GM18951 (cell line): ENCODE data around the gene SLC35F3.
"Not testable (repeated sequence)": the region's sequence is repeated elsewhere in the genome, so short reads cannot be mapped to it uniquely, and the experiment has no call there.

Experiments
- POLR2A ChIP-seq: IDR thresholded peaks from 4 replicates; pipeline ENCODE4 v1.6.1; 2011; ENCODE audit warnings: mild to moderate bottlenecking; ENCODE audit not compliant: insufficient read length, insufficient read depth; ENCODE audit errors: extremely low read depth
- in situ Hi-C: fragments of 300-500 bp; cut with MboI; formaldehyde crosslinking; loops from one replicate; pipeline ENCODE4 v1.12.0; 2022; ENCODE audit warnings: low sequenced_read_pairs, mixed read lengths, inconsistent platforms; ENCODE audit not compliant: unreplicated experiment

The SLC35F3 gene

DNA sequence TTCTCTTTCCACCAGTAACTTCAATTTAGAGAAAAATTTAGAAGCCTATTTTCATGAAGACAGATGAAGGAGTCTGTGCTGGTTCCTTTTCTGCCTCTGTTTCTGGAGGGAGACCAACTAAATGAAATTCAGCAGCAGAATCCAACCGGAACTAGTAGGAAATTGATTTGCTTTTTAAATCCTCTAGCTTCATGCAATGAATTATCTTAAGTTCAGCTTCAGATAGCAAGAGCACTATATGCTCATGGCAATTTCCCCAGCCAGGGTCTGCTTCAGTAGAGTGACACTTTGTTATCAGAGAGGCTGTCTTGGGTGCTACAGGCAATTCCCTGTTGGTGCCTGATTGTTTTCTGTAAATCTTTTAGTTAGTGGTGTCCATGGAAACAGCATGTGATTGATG lies 189.7 kb downstream of the SLC35F3 start:
- TF ChIP-seq POLR2A, result no peak
- in situ Hi-C loops, result no loop called here

DNA sequence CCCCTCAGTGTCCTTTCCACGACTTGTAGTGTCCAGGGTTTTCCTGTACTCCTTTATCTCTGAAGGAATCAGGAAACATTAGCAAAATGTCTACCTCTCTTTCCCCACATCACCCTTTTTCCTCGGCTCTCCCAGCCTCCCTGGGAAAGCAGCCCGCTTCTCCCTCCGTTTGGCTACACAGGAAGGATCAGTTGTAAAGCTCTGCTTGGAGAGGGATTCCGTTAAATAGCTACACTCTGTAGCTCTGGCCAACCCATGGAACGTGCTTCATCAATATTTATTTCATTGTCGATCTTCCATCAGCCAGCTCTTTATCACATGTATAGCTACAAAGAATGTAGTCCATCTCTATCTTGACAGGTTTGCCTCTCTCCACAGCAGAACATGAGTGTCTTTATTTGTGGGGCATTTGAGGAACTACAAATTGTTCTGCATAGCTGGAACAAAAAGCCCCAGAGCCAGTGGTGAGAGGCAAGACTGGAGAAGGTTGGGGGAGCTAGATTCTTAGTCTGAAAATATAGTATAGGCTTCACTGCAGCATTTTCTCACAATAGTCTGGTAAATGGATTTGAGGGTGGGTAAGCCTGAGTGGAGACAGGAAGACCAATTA lies 191.8 kb downstream of the SLC35F3 start:
- TF ChIP-seq POLR2A, result no peak
- in situ Hi-C loops, result no loop called here

DNA sequence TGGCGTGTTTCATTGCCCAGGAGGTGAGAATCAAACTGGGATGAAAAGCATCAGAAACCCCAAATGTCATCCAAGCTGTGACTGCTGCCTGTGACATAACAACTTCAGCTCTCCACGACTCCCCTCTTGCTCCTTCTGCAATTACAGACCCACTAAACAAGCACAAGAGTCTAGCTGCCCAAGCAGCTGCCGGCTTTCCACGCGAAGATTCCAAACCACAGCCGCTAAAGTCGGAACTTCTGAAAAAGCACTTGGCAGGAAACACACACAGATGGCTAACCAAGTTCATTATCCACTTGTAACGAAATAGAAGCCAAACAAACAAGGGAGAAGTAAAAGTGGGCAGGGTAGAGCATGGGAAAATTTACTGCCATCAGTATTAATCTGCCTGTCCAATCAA lies 198.1 kb downstream of the SLC35F3 start:
- TF ChIP-seq POLR2A, result no peak
- in situ Hi-C loops, result no loop called here

DNA sequence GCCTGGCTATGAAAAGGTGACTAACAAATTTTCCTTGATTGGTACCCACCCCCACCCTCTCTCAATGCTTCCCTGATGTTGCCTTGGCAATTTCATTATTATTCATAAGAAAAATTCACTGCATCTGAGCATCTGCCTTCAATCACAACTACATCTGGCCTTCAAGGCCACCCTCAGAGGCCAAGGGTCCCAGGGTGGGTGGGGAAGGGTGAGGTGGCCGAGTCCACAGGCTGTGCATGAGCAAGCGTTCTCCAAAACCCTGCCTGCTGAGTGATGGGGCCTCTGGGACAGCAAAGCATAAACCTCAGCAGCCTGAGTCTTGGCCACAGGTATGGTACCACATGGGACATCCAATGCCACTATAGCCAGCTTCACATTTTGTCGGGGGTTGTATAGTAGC lies 198.7 kb downstream of the SLC35F3 start:
- in situ Hi-C loops, result no loop called here
- no peak for TF ChIP-seq POLR2A

DNA sequence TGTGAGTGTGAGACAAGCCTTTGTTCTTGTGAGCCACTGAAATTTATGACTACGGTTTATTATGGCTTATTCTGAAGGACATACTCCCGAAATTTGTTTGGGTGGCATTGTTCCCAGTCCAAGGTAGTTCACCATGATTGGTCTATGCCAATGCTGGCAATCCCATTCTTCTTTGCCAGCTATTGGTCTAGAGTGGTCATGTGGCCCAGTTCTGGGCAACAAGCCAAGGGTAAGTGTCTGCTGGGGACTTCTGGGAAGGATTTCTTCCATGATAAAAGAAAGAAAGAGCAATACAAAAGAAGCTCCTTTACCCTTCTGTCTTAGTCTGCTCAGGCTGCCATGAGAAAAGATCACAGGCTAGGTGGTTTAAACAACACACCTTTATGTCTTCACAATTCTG lies 201.6 kb downstream of the SLC35F3 start:
- in situ Hi-C loops, result no loop called here
- no peak for TF ChIP-seq POLR2A

DNA sequence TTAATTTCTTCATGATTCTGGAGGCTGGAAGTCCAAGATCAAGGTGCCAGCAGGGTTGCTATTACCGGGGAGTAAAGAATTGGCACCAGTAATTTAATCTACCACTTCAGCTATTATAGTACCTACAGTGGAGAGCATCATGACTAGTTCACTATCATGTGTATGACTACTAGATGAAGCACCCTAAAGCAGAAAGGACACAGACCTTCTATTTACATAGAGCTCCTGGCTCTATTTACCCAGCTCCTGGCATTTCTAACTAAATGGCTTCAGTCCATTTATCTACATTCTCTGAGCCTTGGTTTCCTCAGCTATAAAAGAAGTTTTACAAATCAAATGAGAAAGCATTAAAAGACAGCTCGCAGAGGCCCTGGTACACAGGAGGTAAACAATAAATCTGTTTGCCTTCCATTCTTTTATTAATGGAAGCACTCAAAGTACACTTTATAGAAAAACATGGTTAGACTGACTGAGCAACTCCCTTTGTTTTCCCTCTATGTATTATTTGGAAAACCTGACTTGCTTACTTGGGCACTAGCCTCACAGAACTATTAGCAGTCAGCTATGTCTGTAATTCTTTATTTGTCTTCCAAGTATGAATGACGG lies 203.0 kb downstream of the SLC35F3 start:
- in situ Hi-C loops, result no loop called here
- no peak for TF ChIP-seq POLR2A

DNA sequence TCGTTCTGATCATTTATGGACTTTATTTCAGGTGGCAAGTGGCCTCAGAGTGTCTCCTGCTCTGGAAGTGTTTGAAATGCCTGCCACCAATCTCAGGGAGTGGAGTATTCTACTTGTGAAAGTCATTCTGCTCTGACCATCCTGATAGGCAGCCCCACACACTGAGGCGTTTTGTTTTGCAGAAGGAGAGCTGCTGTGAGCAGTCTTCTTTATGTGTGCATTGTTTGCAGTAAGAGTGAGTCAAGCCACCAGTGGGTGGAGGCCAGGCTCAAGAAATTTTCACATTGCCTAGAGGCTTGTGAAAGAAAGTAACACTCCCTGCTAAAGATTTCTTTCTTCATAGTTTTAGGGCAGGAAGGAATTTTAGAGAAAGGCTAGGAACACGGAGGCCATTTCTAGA lies 204.4 kb downstream of the SLC35F3 start:
- no peak for TF ChIP-seq POLR2A
- in situ Hi-C loops, result no loop called here

DNA sequence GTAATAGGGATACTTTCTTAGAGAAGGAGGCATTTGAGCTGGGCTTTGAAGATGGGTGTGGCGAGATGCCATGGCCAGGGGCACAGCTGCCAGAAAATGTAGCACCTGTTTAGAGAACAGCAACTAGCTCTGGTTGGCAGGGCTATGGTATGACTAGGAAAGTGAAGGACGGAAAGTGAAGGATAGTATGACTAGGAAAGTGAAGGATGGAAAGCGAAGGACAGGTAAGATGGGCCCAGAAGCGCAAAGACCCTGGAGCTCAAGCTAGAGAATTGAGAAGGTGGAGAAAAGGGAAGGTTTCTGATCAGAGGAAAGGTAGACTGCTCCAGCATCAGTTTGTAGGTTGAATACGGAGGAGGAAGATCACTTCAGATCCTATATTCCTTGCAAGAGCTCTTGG lies 205.4 kb downstream of the SLC35F3 start:
- no peak for TF ChIP-seq POLR2A
- in situ Hi-C loops, result no loop called here

DNA sequence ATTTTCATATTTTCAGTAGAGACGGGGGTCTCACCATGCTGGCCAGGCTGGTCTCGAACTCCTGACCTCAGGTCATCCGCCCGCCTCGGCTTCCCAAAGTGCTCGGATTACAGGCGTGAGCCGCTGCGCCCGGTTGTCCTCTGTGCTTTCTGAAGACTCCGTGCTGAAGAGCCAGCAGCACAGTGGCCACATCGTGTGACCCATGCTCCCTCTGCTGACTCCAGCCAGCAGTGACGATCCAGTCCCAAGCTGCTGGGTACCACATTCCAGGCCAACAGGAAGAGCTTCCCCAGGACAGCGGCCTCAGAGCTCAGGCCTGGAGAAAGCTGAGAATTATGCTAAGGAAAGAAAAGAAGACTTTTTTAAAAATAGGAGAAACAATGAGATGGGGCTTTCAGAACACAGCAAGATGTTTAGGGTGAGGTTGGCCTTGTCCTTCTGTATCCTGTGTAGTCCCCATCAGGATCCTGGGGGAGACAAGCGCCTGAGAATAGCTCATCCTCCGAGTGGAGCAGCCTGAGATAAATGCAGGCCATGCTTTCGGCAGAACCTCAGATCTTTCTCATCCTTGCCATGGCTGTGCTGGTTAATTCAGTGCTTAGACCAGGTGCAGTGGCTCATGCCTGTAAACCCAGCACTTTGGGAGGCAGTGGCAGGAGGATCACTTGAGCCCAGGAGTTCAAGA lies 207.1 kb downstream of the SLC35F3 start:
- no peak for TF ChIP-seq POLR2A
- in situ Hi-C loops, result no loop called here

DNA sequence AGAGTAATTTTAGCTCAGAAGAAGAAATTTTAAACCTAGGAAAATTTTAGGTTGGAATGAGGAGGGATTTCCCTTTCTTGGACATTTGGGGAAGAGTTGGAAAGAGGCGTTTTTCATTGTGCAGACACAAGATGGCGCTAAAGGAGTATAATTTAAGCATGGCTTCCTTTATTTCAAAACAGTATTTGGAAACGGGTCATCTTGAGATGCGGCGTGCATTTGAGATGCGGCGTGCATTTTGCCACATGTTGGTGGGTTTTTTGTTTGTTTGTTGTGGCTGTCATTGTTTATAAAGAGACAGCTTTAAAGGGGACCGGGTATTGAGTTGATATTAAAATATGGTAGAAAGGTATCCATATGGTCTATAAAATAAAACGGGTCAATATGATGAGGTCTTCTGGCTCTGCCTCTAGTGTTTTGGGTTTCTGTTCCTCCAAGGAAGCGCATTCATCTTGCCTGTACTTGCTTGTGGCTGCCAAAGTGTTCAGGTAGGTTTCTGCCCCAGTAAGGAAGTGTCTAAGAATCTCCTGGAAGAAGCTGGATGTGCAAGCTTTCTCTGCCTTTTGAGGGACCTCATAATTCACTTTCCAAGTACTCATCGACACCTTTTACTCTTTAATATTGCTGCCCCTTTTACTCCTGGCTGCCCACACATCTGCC lies 210.3 kb downstream of the SLC35F3 start:
- in situ Hi-C loops, result no loop called here

DNA sequence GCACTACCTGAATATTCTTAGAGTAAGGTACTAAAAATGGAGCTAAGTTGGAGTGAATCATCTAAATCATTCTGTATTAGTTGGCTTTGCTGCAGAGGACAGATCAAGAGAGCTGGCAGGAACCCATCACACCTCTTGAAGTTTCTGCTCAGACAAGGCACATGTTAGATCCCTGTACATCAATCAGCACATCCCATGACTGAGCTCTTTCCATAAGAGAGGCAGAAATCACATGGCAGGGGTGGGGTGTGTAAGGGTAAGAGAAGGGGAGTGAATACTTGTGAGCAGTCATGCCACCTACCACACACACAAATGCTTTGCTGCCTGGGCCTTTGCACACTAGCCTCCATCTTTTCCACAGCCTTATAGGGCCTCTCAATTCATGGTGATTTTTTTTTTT lies 214.4 kb downstream of the SLC35F3 start:
- no peak for TF ChIP-seq POLR2A
- in situ Hi-C loops, result no loop called here

More for the DNA sequence above, 210.3 kb downstream of the SLC35F3 start:
- TF ChIP-seq POLR2A, result no peak

DNA sequence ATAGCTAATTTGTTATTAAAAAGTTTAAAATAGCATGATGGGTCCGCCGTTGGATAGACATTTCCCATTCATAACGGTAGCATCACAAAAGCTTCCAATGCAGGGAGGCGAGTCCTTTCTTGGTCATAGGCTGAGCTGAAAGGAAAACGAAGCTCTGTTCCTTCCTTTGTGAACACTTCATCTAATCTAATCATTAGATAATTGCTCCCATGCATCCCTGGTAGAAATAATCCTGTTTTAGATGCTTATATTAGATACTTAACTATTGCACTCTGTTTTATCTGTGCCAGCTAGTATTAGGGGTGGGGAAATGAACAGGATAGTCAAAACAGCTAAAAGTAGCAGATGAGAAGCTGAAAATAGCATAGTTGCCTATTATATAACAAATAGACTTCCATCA lies 215.0 kb downstream of the SLC35F3 start:
- in situ Hi-C loops, result no loop called here
- TF ChIP-seq POLR2A, result no peak

DNA sequence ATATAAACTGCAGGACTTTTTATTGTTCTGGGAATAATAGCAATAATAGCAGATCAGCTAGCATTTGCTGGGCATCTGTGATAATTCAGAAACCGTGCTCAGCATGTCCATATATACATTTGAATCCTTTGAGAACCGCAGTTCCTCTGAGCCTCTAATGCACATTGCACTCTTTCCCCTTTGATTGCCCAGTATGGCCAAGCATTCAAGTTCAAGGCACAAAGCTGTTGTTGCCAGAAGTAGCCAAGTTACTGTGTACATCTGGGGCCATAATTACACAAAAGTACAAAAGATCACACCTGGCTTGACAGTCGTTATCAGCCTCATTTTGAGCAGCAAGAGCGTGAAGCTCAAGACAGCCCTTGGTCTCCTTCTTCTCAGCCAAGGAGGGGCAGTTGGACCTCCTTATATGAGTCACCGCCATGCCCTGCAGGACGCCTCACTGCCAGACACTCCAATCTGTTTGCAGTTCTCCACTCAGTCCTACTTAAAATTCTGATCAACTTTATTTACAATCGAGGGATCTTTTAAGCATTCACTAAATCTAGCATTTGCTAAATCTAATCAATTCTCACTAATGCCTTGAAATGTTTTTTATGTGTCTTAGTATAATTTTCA lies 216.0 kb downstream of the SLC35F3 start:
- no peak for TF ChIP-seq POLR2A

DNA sequence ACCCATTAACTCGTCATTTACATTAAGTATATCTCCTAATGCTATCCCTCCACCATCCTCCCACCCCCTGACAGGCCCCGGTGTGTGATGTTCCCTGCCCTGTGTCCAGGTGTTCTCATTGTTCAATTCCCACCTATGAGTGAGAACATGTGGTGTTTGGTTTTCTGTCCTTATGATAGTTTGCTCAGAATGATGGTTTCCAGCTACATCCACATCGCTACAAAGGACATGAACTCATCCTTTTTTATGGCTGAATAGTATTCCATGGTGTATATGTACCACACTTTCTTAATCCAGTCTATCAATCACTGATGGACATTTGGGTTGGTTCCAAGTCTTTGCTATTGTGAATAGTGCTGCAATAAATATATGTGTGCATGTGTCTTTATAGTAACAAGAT lies 217.2 kb downstream of the SLC35F3 start:
- in situ Hi-C loops, result not testable (repeated sequence)

More for the DNA sequence above, 216.0 kb downstream of the SLC35F3 start:
- in situ Hi-C loops, result no loop called here

DNA sequence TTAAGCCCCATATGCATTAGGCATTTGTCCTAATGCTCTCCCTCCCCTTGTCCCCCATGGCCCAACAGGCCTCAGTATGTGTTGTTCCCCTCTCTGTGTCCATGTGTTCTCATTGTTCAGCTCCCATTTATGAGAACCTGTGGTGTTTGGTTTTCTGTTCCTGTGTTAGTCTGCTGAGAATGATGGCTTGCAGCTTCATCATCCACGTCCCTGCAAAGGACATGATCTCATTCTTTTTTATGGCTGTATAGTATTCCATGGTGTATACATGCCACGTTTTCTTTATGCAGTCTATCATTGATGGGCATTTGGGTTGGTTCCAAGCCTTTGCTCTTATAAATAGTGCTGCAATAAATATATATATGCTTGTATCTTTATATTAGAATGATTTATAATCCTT lies 218.1 kb downstream of the SLC35F3 start:
- in situ Hi-C loops, result not testable (repeated sequence)
